ENCODE results near the gene CPZ.

Gene CPZ

DNA sequence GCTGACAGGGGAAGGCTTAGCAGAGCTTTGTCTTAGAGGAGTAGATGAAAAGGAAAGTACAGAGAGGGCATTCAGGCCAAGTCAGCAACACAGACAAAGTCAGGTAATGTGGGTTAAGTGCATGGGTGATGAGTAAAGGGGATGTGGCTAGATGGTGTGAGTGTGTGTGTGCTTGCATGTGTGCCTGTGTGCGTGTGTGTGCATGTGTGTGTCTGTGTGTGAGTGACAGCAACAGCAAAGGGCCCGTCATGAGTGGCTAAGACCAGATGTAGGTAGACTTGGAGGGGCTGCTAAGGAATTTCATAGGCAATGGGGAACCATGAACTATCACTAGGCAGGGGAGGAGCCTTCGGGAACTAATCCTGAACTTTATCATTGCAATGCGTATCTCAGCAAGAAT lies 14.6 kb upstream of the CPZ start:
- Histone ChIP-seq H3K36me3 (ENCODE audit: control insufficient read depth in 2 of 2, insufficient read depth in 1 of 2, low read length in 2 of 2) (no peaks in the 10 kb centered on the region), H3K4me1 (ENCODE audit: control insufficient read depth, insufficient read depth, low read length) (no peaks in the 10 kb centered on the region), H3K4me3 (ENCODE audit: low read depth, low read length) (no peak overlapping the region), H3K27ac (ENCODE audit: extremely low read depth, low read depth, low read length) (no peak overlapping the region), H3K9me3 (ENCODE audit: control insufficient read depth, insufficient read depth, low read depth, low read length) (no peaks in the 10 kb centered on the region)
- ChIA-PET POLR2A (no interaction called here), CTCF (interaction anchor here (0.5 to 1.2 kb wide), 4 partner anchors 8 to 109 kb away, joined by 3 to 5 read pairs (median 4); no protein-coding TSS in a partner anchor)
- TF ChIP-seq, protein P1, sequence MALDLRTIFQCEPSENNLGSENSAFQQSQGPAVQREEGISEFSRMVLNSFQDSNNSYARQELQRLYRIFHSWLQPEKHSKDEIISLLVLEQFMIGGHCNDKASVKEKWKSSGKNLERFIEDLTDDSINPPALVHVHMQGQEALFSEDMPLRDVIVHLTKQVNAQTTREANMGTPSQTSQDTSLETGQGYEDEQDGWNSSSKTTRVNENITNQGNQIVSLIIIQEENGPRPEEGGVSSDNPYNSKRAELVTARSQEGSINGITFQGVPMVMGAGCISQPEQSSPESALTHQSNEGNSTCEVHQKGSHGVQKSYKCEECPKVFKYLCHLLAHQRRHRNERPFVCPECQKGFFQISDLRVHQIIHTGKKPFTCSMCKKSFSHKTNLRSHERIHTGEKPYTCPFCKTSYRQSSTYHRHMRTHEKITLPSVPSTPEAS (tag by site-specific recombination; IDR thresholded peaks at IDR 0.05): peak; percentile 52; the same call in 1 of the 2 replicates
- no peak for TF ChIP-seq KLF9 (tag by site-specific recombination; IDR thresholded peaks at IDR 0.05; ENCODE audit: low read depth)

GRCh38 chr4:8578717-8579116 lies 13.8 kb upstream of the CPZ start:
- Histone ChIP-seq H3K4me3 (ENCODE audit: low read depth, low read length) (no peak overlapping the region), H3K4me1 (ENCODE audit: control insufficient read depth, insufficient read depth, low read length) (no peaks in the 10 kb centered on the region), H3K36me3 (ENCODE audit: control insufficient read depth in 2 of 2, insufficient read depth in 1 of 2, low read length in 2 of 2) (no peaks in the 10 kb centered on the region), H3K27ac (ENCODE audit: extremely low read depth, low read depth, low read length) (no peak overlapping the region), H3K9me3 (ENCODE audit: control insufficient read depth, insufficient read depth, low read depth, low read length) (no peaks in the 10 kb centered on the region)
- ChIA-PET CTCF (interaction anchor here (0.5 kb wide), 1 partner anchor 8 kb away, joined by 4 read pairs; no protein-coding TSS in a partner anchor), POLR2A (no interaction called here)
- TF ChIP-seq, protein P2, sequence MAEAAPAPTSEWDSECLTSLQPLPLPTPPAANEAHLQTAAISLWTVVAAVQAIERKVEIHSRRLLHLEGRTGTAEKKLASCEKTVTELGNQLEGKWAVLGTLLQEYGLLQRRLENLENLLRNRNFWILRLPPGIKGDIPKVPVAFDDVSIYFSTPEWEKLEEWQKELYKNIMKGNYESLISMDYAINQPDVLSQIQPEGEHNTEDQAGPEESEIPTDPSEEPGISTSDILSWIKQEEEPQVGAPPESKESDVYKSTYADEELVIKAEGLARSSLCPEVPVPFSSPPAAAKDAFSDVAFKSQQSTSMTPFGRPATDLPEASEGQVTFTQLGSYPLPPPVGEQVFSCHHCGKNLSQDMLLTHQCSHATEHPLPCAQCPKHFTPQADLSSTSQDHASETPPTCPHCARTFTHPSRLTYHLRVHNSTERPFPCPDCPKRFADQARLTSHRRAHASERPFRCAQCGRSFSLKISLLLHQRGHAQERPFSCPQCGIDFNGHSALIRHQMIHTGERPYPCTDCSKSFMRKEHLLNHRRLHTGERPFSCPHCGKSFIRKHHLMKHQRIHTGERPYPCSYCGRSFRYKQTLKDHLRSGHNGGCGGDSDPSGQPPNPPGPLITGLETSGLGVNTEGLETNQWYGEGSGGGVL (tag by site-specific recombination; IDR thresholded peaks at IDR 0.05): no peak
- TF ChIP-seq ZNF664 (tag by site-specific recombination; IDR thresholded peaks at IDR 0.05): no peak
- TF ChIP-seq ZSCAN23 (tag by site-specific recombination; IDR thresholded peaks at IDR 0.05): no peak
- TF ChIP-seq ZNF529 (tag by site-specific recombination; IDR thresholded peaks at IDR 0.05; ENCODE audit: insufficient replicate concordance): no peak
- no peak for TF ChIP-seq HIC1 (tag by site-specific recombination; IDR thresholded peaks at IDR 0.05)
- no peak for TF ChIP-seq ZNF792 (tag by site-specific recombination; IDR thresholded peaks at IDR 0.05)
- no peak for TF ChIP-seq ZBTB11 (tag by site-specific recombination; conservative IDR thresholded peaks at IDR 0.05; ENCODE audit: low read depth)
- TF ChIP-seq ZNF692 (tag by site-specific recombination; IDR thresholded peaks at IDR 0.05): no peak
- no peak for TF ChIP-seq ZNF37A (tag by site-specific recombination; IDR thresholded peaks at IDR 0.05)
- TF ChIP-seq, protein P3, sequence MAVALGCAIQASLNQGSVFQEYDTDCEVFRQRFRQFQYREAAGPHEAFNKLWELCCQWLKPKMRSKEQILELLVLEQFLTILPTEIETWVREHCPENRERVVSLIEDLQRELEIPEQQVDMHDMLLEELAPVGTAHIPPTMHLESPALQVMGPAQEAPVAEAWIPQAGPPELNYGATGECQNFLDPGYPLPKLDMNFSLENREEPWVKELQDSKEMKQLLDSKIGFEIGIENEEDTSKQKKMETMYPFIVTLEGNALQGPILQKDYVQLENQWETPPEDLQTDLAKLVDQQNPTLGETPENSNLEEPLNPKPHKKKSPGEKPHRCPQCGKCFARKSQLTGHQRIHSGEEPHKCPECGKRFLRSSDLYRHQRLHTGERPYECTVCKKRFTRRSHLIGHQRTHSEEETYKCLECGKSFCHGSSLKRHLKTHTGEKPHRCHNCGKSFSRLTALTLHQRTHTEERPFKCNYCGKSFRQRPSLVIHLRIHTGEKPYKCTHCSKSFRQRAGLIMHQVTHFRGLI (tag by site-specific recombination; IDR thresholded peaks at IDR 0.05): no peak

All from HEK293 (cell line).